Vagina (tissue), 2 donors: ENCODE measurements around the gene RYR2.

Experiments used
- CTCF ChIP-seq, 3 experiments: fragments of 450-650 bp in 2 of 3; fragments of 200-600 bp in 1 of 3; sonication (generic) in 1 of 3; IDR thresholded peaks; one replicate each; pipeline ENCODE4 v1.5.1; 2017 to 2019; ENCODE audit warnings: antibody characterized with exemption in 3 of 3, mild to moderate bottlenecking in 2 of 3, moderate library complexity in 2 of 3
- POLR2A ChIP-seq, 2 donors: fragments of 450-650 bp; IDR thresholded peaks; one replicate each; pipeline ENCODE4 v1.6.1; 2017; ENCODE audit warnings: antibody characterized with exemption in 2 of 2, mild to moderate bottlenecking in 2 of 2, moderate library complexity in 2 of 2

GRCh38 chr1:237562242-237562823, 520.3 kb downstream of the RYR2 start:
- TF ChIP-seq CTCF (IDR thresholded peaks at IDR 0.05): peak; percentile 10 to 42 (median 22)
- TF ChIP-seq POLR2A (IDR thresholded peaks at IDR 0.05): no peak
